DND-41 (cell line): ENCODE results near the gene CFAP47.
"Not testable (repeated sequence)": the region's sequence is repeated elsewhere in the genome, so short reads cannot be mapped to it uniquely, and the experiment has no call there.

ENCODE experiments used
- EZH2 ChIP-seq: IDR thresholded peaks from 3 replicates; pipeline ENCODE4 v1.6.1; 2012; ENCODE audit warnings: borderline replicate concordance, low read depth, mild to moderate bottlenecking, moderate library complexity, low read length, inconsistent platforms; ENCODE audit not compliant: severe bottlenecking
- TF ChIP-seq, protein P1 (sequence below): IDR thresholded peaks from 2 replicates; pipeline ENCODE4 v1.5.1; 2012; ENCODE audit warnings: borderline replicate concordance, low read length, moderate library complexity, mild to moderate bottlenecking; ENCODE audit not compliant: poor library complexity, severe bottlenecking; ENCODE audit errors: extremely low read depth

DNA sequence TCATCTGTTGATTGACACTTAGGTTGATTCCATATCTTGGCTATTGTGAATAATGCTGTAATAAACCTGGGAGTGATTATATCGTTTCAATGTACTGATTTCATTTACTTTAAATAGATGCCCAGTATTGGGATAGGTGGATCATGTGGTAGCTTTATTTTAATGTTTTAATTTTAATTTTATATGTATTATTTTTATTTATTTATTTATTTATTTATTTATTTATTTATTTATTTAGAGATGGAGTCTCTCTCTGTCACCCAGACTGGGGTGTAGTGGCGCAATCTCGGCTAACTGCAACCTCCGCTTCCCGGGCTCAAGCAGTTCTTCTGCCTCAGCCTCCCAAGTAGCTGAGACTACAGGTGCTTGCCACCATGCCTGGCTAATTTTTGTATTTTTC, 155.5 kb downstream of the CFAP47 start:
- TF ChIP-seq, protein P1, sequence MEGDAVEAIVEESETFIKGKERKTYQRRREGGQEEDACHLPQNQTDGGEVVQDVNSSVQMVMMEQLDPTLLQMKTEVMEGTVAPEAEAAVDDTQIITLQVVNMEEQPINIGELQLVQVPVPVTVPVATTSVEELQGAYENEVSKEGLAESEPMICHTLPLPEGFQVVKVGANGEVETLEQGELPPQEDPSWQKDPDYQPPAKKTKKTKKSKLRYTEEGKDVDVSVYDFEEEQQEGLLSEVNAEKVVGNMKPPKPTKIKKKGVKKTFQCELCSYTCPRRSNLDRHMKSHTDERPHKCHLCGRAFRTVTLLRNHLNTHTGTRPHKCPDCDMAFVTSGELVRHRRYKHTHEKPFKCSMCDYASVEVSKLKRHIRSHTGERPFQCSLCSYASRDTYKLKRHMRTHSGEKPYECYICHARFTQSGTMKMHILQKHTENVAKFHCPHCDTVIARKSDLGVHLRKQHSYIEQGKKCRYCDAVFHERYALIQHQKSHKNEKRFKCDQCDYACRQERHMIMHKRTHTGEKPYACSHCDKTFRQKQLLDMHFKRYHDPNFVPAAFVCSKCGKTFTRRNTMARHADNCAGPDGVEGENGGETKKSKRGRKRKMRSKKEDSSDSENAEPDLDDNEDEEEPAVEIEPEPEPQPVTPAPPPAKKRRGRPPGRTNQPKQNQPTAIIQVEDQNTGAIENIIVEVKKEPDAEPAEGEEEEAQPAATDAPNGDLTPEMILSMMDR = not testable (repeated sequence)
- not testable (repeated sequence) for TF ChIP-seq EZH2
